PC-3 (cell line): Measurements from ENCODE around the gene CPHXL. TPM values are rescaled to one million over a fixed set of nuclear protein-coding genes. Genes with fewer than 3 reads are reported as not detected.

Source experiments
- ATAC-seq: fragments of 200-7000 bp; cut with Tn5 transposase; 2 replicates; pipeline ENCODE4 v1.9.1; 2020; ENCODE audit warnings: mild to moderate bottlenecking, moderate library complexity
- BruUV-seq: library from RNA; stranded (reverse); fragments of 400-500 nt; replicated peaks from 2 replicates; lab custom pipeline; 2021; lab: Mats Ljungman, UMichigan
- CTCF ChIA-PET: fragments of 300-600 bp; sonication (Branson Sonifier 250); formaldehyde crosslinking; loops from one replicate; lab custom pipeline; 2022; ENCODE audit warnings: antibody characterized with exemption; lab: Charles Lee
- POLR2A ChIA-PET: fragments of 300-600 bp; sonication (Branson Sonifier 250); formaldehyde crosslinking; loops from one replicate; lab custom pipeline; 2022; ENCODE audit warnings: antibody characterized with exemption; ENCODE audit not compliant: unreplicated experiment; lab: Charles Lee
- DNase-seq: peaks from one replicate; pipeline ENCODE4 v3.0.0-alpha.2; 2015
- H2AFZ ChIP-seq: fragments of 300-600 bp; sonication (generic); 2 replicates; pipeline ENCODE4 v1.6.0; 2016; ENCODE audit warnings: antibody characterized with exemption, low read length
- H3F3A ChIP-seq: fragments of 300-600 bp; sonication (generic); one replicate; pipeline ENCODE4 v1.6.0; 2017; ENCODE audit warnings: antibody characterized with exemption, low read length, control low read depth, mild to moderate bottlenecking; ENCODE audit not compliant: unreplicated experiment
- H3K27ac ChIP-seq: fragments of 300-600 bp; sonication (generic); 2 replicates; pipeline ENCODE4 v1.5.1; 2016; ENCODE audit warnings: mild to moderate bottlenecking, low read length
- H3K27me3 ChIP-seq: fragments of 300-600 bp; sonication (generic); 2 replicates; pipeline ENCODE4 v1.6.1; 2016; ENCODE audit warnings: low read length, mixed read lengths
- H3K36me3 ChIP-seq: fragments of 300-600 bp; sonication (generic); 2 replicates; pipeline ENCODE4 v1.6.1; 2016; ENCODE audit warnings: low read depth, mixed run types, low read length, mixed read lengths
- H3K4me1 ChIP-seq: fragments of 300-600 bp; sonication (generic); 2 replicates; pipeline ENCODE4 v1.5.1; 2016; ENCODE audit warnings: low read length; ENCODE audit not compliant: insufficient read depth
- H3K4me2 ChIP-seq: fragments of 300-600 bp; sonication (generic); 2 replicates; pipeline ENCODE4 v1.6.0; 2016; ENCODE audit warnings: low read length
- H3K4me3 ChIP-seq: fragments of 300-600 bp; sonication (generic); 2 replicates; pipeline ENCODE4 v1.5.1; 2016; ENCODE audit warnings: mild to moderate bottlenecking, low read length, mixed read lengths
- H3K79me2 ChIP-seq: fragments of 300-600 bp; sonication (generic); 2 replicates; pipeline ENCODE4 v1.6.1; 2017; ENCODE audit warnings: low read length, mixed read lengths
- H3K9ac ChIP-seq: fragments of 300-600 bp; sonication (generic); 2 replicates; pipeline ENCODE4 v1.6.0; 2016; ENCODE audit warnings: mild to moderate bottlenecking, low read length
- H3K9me2 ChIP-seq: fragments of 300-600 bp; sonication (generic); replicated peaks from 2 replicates; pipeline ENCODE4 v1.6.1; 2016; ENCODE audit warnings: mixed run types, low read length, mixed read lengths
- H3K9me3 ChIP-seq: fragments of 300-600 bp; sonication (generic); 2 replicates; pipeline ENCODE4 v1.6.1; 2016; ENCODE audit warnings: low read length, mixed read lengths
- H4K20me1 ChIP-seq: fragments of 300-600 bp; sonication (generic); 2 replicates; pipeline ENCODE4 v1.6.1; 2016; ENCODE audit warnings: low read length, mixed read lengths
- EZH2 ChIP-seq: fragments of 300-600 bp; sonication (generic); IDR thresholded peaks from one replicate; pipeline ENCODE4 v1.6.1; 2017; ENCODE audit warnings: antibody characterized with exemption, mild to moderate bottlenecking, low read length; ENCODE audit not compliant: unreplicated experiment
- intact Hi-C: fragments of 100-400 bp; cut with micrococcal nuclease; formaldehyde crosslinking; loops from 2 replicates; pipeline ENCODE4 v1.9.0; 2023
- total RNA-seq: library from RNA; depleted of rRNA; stranded (reverse); fragments of >200 nt; gene quantifications from 2 replicates; pipeline ENCODE4 v1.2.3, GENCODE V29; 2014; rRNA removed
- TF ChIP-seq, protein P1 (sequence below): fragments of 300-600 bp; sonication (generic); conservative IDR thresholded peaks from 2 replicates; pipeline ENCODE4 v1.5.1; 2017; ENCODE audit warnings: antibody characterized with exemption, low read depth, mild to moderate bottlenecking, low read length

Gene CPHXL
- total RNA-seq, 1 experiment from 2014 or later: not detected

DNA sequence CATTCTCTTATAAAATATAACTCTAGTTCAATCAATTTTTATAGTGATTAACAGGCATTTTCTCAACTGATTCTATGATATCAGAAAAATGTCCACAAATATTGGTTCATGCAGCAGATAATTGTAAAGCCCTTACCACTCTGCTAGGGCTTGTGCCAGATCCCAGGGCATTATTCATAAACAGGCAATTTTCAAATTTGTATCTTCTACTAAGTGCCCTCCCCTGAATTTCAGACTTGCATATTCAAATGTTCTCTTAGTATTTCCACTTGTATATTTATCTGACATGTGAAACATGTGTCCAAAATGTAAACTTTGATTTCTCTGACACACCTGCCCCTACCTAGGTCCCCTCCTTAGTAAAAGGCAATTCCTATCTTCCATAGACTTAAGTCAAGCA, 58.8 kb downstream of the CPHXL start:
- ChIA-PET POLR2A (no interaction called here), CTCF (no interaction called here)
- Histone ChIP-seq H3K9ac (no peak overlapping the region), H3K27me3 (no peaks in the 10 kb centered on the region), H3K9me3 (no peaks in the 10 kb centered on the region), H3K79me2 (no peaks in the 10 kb centered on the region), H3K4me3 (no peak overlapping the region), H3K4me1 (no peaks in the 10 kb centered on the region), H3K27ac (no peak overlapping the region), H3K9me2 (no peaks in the 10 kb centered on the region), H3K4me2 (no peak overlapping the region), H4K20me1 (no peaks in the 10 kb centered on the region), H3K36me3 (no peaks in the 10 kb centered on the region), H3F3A (no peaks in the 10 kb centered on the region), H2AFZ (no peak overlapping the region)
- intact Hi-C loops: no loop called here
- BruUV-seq: no TSS peak
- ATAC-seq (no peak), DNase-seq (no peak)
- TF ChIP-seq, protein P1, sequence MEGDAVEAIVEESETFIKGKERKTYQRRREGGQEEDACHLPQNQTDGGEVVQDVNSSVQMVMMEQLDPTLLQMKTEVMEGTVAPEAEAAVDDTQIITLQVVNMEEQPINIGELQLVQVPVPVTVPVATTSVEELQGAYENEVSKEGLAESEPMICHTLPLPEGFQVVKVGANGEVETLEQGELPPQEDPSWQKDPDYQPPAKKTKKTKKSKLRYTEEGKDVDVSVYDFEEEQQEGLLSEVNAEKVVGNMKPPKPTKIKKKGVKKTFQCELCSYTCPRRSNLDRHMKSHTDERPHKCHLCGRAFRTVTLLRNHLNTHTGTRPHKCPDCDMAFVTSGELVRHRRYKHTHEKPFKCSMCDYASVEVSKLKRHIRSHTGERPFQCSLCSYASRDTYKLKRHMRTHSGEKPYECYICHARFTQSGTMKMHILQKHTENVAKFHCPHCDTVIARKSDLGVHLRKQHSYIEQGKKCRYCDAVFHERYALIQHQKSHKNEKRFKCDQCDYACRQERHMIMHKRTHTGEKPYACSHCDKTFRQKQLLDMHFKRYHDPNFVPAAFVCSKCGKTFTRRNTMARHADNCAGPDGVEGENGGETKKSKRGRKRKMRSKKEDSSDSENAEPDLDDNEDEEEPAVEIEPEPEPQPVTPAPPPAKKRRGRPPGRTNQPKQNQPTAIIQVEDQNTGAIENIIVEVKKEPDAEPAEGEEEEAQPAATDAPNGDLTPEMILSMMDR: no peak
- no peak for TF ChIP-seq EZH2

Other genes starting within 250 kb of the CPHXL start
- gene CHST6, start 231.0 kb downstream of the CPHXL start, total RNA-seq: 0.35 and 0.91 TPM in 2 replicates
- 0.29 TPM in 1 of 2 replicates, not detected in the other for gene CHST5, start 190.4 kb downstream of the CPHXL start, total RNA-seq
- gene TMEM231, start 170.2 kb downstream of the CPHXL start, total RNA-seq: 9.6 and 20.2 TPM in 2 replicates
- gene GABARAPL2, start 160.1 kb downstream of the CPHXL start, total RNA-seq: 24.7 and 31.2 TPM in 2 replicates
- 42.8 and 60.1 TPM in 2 replicates for gene ADAT1, start 103.2 kb downstream of the CPHXL start, total RNA-seq
- gene KARS1, start 78.8 kb downstream of the CPHXL start, total RNA-seq: 137 and 148 TPM in 2 replicates
- 25.7 and 27.2 TPM in 2 replicates for gene TERF2IP, start 78.7 kb downstream of the CPHXL start, total RNA-seq
- not detected in 2 replicates for gene CPHXL2, start 49.5 kb downstream of the CPHXL start, total RNA-seq
- gene DUXB, start 25.0 kb downstream of the CPHXL start, total RNA-seq: not detected in 2 replicates